ENCODE results near the gene C19orf73. TPM values are rescaled to one million over a fixed set of nuclear protein-coding genes. Genes with fewer than 3 reads are reported as not detected.

The C19orf73 gene
- total RNA-seq, 1 donor from 2014 or later: 0.73 TPM

Other genes with a start within 250 kb of the C19orf73 start
- 32.3 and 35.6 TPM in 2 replicates for gene PPP1R15A, start 246.7 kb downstream of the C19orf73 start, total RNA-seq
- gene TULP2, start 220.4 kb downstream of the C19orf73 start, total RNA-seq: 0.07 TPM in 1 of 2 replicates, not detected in the other
- 122 and 125 TPM in 2 replicates for gene NUCB1, start 218.8 kb downstream of the C19orf73 start, total RNA-seq
- gene DHDH, start 185.4 kb downstream of the C19orf73 start, total RNA-seq: not detected in 2 replicates
- 120 and 130 TPM in 2 replicates for gene BAX, start 164.3 kb downstream of the C19orf73 start, total RNA-seq
- gene FTL, start 153.8 kb downstream of the C19orf73 start, total RNA-seq: 963 and 1,316 TPM in 2 replicates
- 30.3 and 31.4 TPM in 2 replicates for gene GYS1, start 125.8 kb downstream of the C19orf73 start, total RNA-seq
- 376 and 391 TPM in 2 replicates for gene RUVBL2, start 125.3 kb downstream of the C19orf73 start, total RNA-seq
- 0.26 TPM in 1 of 2 replicates, not detected in the other for gene LHB, start 102.1 kb downstream of the C19orf73 start, total RNA-seq
- gene CGB3, start 94.8 kb downstream of the C19orf73 start, total RNA-seq: not detected in 2 replicates
- not detected in 2 replicates for gene CGB2, start 87.3 kb downstream of the C19orf73 start, total RNA-seq
- gene CGB1, start 82.2 kb downstream of the C19orf73 start, total RNA-seq: not detected in 2 replicates
- not detected in 2 replicates for gene CGB5, start 75.3 kb downstream of the C19orf73 start, total RNA-seq
- gene CGB8, start 70.0 kb downstream of the C19orf73 start, total RNA-seq: not detected in 2 replicates
- gene CGB7, start 61.4 kb downstream of the C19orf73 start, total RNA-seq: 0.33 TPM in 1 of 2 replicates, not detected in the other
- not detected in 2 replicates for gene NTF4, start 54.3 kb downstream of the C19orf73 start, total RNA-seq
- gene KCNA7, start 46.4 kb downstream of the C19orf73 start, total RNA-seq: not detected in 2 replicates
- gene SNRNP70, start 33.7 kb downstream of the C19orf73 start, total RNA-seq: 199 and 280 TPM in 2 replicates
- 1.4 and 2.3 TPM in 2 replicates for gene LIN7B, start 4.8 kb downstream of the C19orf73 start, total RNA-seq
- gene PPFIA3, start 401 bp upstream of the C19orf73 start, total RNA-seq: 0.95 and 3.0 TPM in 2 replicates
- gene HRC, start 36.3 kb upstream of the C19orf73 start, total RNA-seq: not detected in 2 replicates
- gene TRPM4, start 38.6 kb upstream of the C19orf73 start, total RNA-seq: 9.8 and 14.4 TPM in 2 replicates
- 0.07 and 0.13 TPM in 2 replicates for gene SLC6A16, start 206.0 kb upstream of the C19orf73 start, total RNA-seq
- not detected in 2 replicates for gene CD37, start 216.3 kb upstream of the C19orf73 start, total RNA-seq
- 46.0 and 46.5 TPM in 2 replicates for gene TEAD2, start 243.3 kb upstream of the C19orf73 start, total RNA-seq
- gene DKKL1, start 244.7 kb upstream of the C19orf73 start, total RNA-seq: 0.14 TPM in 1 of 2 replicates, not detected in the other